ENCODE measurements around the gene MYH6. TPM values are rescaled to one million over a fixed set of nuclear protein-coding genes. Genes with fewer than 3 reads are reported as not detected.

The MYH6 gene
- polyA plus RNA-seq, 3 donors: not detected

DNA sequence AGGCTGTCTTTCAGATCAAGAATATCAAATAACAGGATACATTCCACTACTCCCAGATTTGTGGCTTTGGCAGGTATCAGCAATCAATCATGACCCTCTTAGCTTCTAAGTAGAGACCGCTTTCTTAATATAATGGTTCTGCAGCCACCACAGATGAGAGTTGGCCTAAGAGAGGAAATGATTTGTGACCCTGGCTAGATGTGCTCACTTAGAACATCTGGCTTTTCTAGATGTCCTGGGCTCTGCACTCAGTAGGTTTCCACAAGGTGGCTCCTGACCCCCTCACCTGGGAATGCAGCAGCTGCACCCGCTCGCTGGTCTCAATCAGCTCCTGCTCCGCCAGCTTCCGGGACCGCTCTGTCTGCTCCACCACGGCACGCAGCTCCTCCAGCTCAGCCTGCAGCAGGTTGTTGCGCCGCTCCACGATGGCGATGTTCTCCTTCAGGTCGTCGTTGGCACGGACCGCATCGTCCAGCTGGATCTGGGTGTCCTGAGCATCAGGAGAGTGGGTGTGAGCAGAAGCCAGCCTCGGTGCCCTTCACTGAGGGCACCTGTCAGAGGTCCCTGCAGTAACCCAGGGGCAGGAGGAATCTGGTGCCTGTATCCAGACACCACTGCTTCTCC is 22.3 kb downstream of the MYH6 start:
- 97% methylated on average over 15 of the region's 18 CpGs for WGBS (ENCODE audit: insufficient coverage)
- H3K27ac Mint-ChIP-seq: no peak overlapping the region
- H3K9me3 Mint-ChIP-seq: peaks cover 0 to 1% (median 0%) of the 10 kb centered on the region in 7 donors
- Histone ChIP-seq H3K36me3 (replicated peaks in 1 of 2; ENCODE audit: control insufficient read depth in 1 of 2, insufficient read depth in 2 of 2, low read length in 2 of 2) (no peaks in the 10 kb centered on the region), H3K4me3 (replicated peaks in 1 of 3; ENCODE audit: low read depth in 2 of 3, low read length in 3 of 3) (no peak overlapping the region), H3K9ac (ENCODE audit: insufficient read depth, low read length, poor library complexity, severe bottlenecking) (no peak overlapping the region), H3K27me3 (ENCODE audit: control insufficient read depth in 2 of 2, insufficient read depth in 2 of 2, low read length in 2 of 2) (no peaks in the 10 kb centered on the region), H4K20me1 (ENCODE audit: insufficient read depth, low read length) (no peaks in the 10 kb centered on the region), H3K4me2 (replicated peaks; ENCODE audit: extremely low read depth, low read length, poor library complexity, severe bottlenecking) (no peak overlapping the region), H3K27ac (ENCODE audit: low read depth in 1 of 2, low read length in 2 of 2) (no peak overlapping the region), H2AFZ (ENCODE audit: insufficient read depth, low read depth, low read length, poor library complexity, severe bottlenecking) (no peak overlapping the region), H3K79me2 (ENCODE audit: insufficient read depth, low read length) (no peaks in the 10 kb centered on the region), H3K9me3 (replicated peaks in 1 of 2; ENCODE audit: control insufficient read depth in 1 of 2, insufficient read depth in 1 of 2, low read length in 2 of 2) (no peaks in the 10 kb centered on the region), H3K4me1 (ENCODE audit: control insufficient read depth in 1 of 2, insufficient read depth in 2 of 2, low read length in 2 of 2) (no peaks in the 10 kb centered on the region)
- TF ChIP-seq, protein P1, sequence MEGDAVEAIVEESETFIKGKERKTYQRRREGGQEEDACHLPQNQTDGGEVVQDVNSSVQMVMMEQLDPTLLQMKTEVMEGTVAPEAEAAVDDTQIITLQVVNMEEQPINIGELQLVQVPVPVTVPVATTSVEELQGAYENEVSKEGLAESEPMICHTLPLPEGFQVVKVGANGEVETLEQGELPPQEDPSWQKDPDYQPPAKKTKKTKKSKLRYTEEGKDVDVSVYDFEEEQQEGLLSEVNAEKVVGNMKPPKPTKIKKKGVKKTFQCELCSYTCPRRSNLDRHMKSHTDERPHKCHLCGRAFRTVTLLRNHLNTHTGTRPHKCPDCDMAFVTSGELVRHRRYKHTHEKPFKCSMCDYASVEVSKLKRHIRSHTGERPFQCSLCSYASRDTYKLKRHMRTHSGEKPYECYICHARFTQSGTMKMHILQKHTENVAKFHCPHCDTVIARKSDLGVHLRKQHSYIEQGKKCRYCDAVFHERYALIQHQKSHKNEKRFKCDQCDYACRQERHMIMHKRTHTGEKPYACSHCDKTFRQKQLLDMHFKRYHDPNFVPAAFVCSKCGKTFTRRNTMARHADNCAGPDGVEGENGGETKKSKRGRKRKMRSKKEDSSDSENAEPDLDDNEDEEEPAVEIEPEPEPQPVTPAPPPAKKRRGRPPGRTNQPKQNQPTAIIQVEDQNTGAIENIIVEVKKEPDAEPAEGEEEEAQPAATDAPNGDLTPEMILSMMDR (IDR thresholded peaks at IDR 0.05): no peak
- H3K27me3 Mint-ChIP-seq (ENCODE audit: low read depth in 3 of 3): peaks cover 3 to 13% (median 12%) of the 10 kb centered on the region in 3 donors
- H3K36me3 Mint-ChIP-seq: no peaks in the 10 kb centered on the region
- intact Hi-C loops (cut with micrococcal nuclease): no loop called here
- H3K4me1 Mint-ChIP-seq: no peaks in the 10 kb centered on the region
- no peak for DNase-seq
- no peak overlapping the region for H3K4me3 Mint-ChIP-seq

DNA sequence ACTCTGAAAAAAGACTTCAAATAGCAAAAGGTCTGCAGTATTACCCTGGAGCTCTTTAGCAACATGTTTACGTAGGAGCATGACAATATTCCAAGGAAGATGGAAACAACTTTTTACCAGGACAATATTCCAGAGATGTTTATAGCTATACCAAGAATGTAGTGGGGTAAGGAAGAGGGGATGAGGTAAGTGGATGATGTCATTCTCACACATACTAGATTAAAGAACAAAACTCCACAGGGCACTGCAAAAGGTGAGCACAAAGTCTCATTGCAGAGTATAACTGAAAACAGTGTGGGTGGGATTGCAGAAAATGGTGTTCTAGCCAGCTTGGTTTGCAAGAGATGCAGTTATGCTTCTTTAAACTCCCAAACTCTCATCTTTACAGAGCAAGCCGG is 22.8 kb downstream of the MYH6 start:
- Histone ChIP-seq H3K4me1 (ENCODE audit: control insufficient read depth in 1 of 2, insufficient read depth in 2 of 2, low read length in 2 of 2) (no peaks in the 10 kb centered on the region), H3K36me3 (replicated peaks in 1 of 2; ENCODE audit: control insufficient read depth in 1 of 2, insufficient read depth in 2 of 2, low read length in 2 of 2) (no peaks in the 10 kb centered on the region), H2AFZ (ENCODE audit: insufficient read depth, low read depth, low read length, poor library complexity, severe bottlenecking) (no peak overlapping the region), H3K4me3 (replicated peaks in 1 of 3; ENCODE audit: low read depth in 2 of 3, low read length in 3 of 3) (no peak overlapping the region), H3K9ac (ENCODE audit: insufficient read depth, low read length, poor library complexity, severe bottlenecking) (no peak overlapping the region), H3K4me2 (replicated peaks; ENCODE audit: extremely low read depth, low read length, poor library complexity, severe bottlenecking) (no peak overlapping the region), H3K27me3 (ENCODE audit: control insufficient read depth in 2 of 2, insufficient read depth in 2 of 2, low read length in 2 of 2) (no peaks in the 10 kb centered on the region), H3K79me2 (ENCODE audit: insufficient read depth, low read length) (no peaks in the 10 kb centered on the region), H3K27ac (ENCODE audit: low read depth in 1 of 2, low read length in 2 of 2) (no peak overlapping the region), H4K20me1 (ENCODE audit: insufficient read depth, low read length) (no peaks in the 10 kb centered on the region), H3K9me3 (replicated peaks in 1 of 2; ENCODE audit: control insufficient read depth in 1 of 2, insufficient read depth in 1 of 2, low read length in 2 of 2) (no peaks in the 10 kb centered on the region)
- DNase-seq: no peak
- WGBS (ENCODE audit: insufficient coverage): 100% methylated on average over 1 of the region's 2 CpGs
- TF ChIP-seq, protein P1 (IDR thresholded peaks at IDR 0.05): no peak
- no peak overlapping the region for H3K27ac Mint-ChIP-seq
- intact Hi-C loops (cut with micrococcal nuclease): no loop called here
- peaks cover 3 to 13% (median 13%) of the 10 kb centered on the region in 3 donors for H3K27me3 Mint-ChIP-seq (ENCODE audit: low read depth in 3 of 3)
- H3K9me3 Mint-ChIP-seq: peaks cover 0 to 1% (median 0%) of the 10 kb centered on the region in 7 donors
- no peaks in the 10 kb centered on the region for H3K4me1 Mint-ChIP-seq
- H3K4me3 Mint-ChIP-seq: no peak overlapping the region
- no peaks in the 10 kb centered on the region for H3K36me3 Mint-ChIP-seq
